ENCODE data around the gene ACTL7B.

ACTL7B gene

DNA sequence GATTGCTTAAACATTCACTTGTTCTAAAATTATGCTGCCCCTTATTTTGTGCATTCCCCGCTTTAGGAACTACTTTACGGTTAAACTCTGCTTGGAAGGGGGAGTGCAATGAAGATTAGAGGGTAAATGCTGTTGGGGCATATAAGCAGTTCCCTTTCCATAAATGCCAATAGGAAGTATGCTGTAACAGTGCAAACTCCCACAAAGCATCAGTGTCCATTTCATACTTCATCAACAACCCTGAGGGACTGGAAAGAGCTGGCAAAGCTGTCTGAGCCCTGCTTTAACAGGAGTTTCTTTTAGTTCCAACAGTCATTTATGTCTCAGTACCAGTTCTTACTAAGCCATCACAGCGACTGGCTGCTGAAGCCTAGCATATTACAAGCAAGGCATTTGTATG, 8.1 kb upstream of the ACTL7B start (continued):
- TF ChIP-seq BCL6B (tag by site-specific recombination; IDR thresholded peaks at IDR 0.05): no peak
- TF ChIP-seq, protein P1, sequence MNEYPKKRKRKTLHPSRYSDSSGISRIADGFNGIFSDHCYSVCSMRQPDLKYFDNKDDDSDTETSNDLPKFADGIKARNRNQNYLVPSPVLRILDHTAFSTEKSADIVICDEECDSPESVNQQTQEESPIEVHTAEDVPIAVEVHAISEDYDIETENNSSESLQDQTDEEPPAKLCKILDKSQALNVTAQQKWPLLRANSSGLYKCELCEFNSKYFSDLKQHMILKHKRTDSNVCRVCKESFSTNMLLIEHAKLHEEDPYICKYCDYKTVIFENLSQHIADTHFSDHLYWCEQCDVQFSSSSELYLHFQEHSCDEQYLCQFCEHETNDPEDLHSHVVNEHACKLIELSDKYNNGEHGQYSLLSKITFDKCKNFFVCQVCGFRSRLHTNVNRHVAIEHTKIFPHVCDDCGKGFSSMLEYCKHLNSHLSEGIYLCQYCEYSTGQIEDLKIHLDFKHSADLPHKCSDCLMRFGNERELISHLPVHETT (tag by site-specific recombination; IDR thresholded peaks at IDR 0.05): no peak
- TF ChIP-seq, protein P2, sequence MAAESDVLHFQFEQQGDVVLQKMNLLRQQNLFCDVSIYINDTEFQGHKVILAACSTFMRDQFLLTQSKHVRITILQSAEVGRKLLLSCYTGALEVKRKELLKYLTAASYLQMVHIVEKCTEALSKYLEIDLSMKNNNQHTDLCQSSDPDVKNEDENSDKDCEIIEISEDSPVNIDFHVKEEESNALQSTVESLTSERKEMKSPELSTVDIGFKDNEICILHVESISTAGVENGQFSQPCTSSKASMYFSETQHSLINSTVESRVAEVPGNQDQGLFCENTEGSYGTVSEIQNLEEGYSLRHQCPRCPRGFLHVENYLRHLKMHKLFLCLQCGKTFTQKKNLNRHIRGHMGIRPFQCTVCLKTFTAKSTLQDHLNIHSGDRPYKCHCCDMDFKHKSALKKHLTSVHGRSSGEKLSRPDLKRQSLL (tag by site-specific recombination; IDR thresholded peaks at IDR 0.05): no peak

- ChIA-PET POLR2A (no interaction called here), CTCF (interaction anchor here (0.7 kb wide), 1 partner anchor 197 kb away, joined by 3 read pairs; no protein-coding TSS in a partner anchor)
- Histone ChIP-seq H3K36me3 (ENCODE audit: control insufficient read depth in 2 of 2, insufficient read depth in 1 of 2, low read length in 2 of 2) (no peaks in the 10 kb centered on the region), H3K9me3 (ENCODE audit: control insufficient read depth, insufficient read depth, low read depth, low read length) (no peaks in the 10 kb centered on the region), H3K27ac (ENCODE audit: extremely low read depth, low read depth, low read length) (no peak within 1 kb of the TSS), H3K4me3 (ENCODE audit: low read depth, low read length) (no peak within 1 kb of the TSS), H3K4me1 (ENCODE audit: control insufficient read depth, insufficient read depth, low read length) (no peaks in the 10 kb centered on the region)
- TF ChIP-seq ZNF23 (tag by site-specific recombination; IDR thresholded peaks at IDR 0.05; ENCODE audit: borderline replicate concordance) (no peak), FEZF1 (tag by site-specific recombination; IDR thresholded peaks at IDR 0.05) (no peak)
- TF ChIP-seq, protein P3, sequence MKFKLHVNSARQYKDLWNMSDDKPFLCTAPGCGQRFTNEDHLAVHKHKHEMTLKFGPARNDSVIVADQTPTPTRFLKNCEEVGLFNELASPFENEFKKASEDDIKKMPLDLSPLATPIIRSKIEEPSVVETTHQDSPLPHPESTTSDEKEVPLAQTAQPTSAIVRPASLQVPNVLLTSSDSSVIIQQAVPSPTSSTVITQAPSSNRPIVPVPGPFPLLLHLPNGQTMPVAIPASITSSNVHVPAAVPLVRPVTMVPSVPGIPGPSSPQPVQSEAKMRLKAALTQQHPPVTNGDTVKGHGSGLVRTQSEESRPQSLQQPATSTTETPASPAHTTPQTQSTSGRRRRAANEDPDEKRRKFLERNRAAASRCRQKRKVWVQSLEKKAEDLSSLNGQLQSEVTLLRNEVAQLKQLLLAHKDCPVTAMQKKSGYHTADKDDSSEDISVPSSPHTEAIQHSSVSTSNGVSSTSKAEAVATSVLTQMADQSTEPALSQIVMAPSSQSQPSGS (tag by site-specific recombination; IDR thresholded peaks at IDR 0.05; ENCODE audit: low read depth): 0 out of 2 replicates have a peak, but pooled peaks have one; percentile 40
- TF ChIP-seq, protein P4, sequence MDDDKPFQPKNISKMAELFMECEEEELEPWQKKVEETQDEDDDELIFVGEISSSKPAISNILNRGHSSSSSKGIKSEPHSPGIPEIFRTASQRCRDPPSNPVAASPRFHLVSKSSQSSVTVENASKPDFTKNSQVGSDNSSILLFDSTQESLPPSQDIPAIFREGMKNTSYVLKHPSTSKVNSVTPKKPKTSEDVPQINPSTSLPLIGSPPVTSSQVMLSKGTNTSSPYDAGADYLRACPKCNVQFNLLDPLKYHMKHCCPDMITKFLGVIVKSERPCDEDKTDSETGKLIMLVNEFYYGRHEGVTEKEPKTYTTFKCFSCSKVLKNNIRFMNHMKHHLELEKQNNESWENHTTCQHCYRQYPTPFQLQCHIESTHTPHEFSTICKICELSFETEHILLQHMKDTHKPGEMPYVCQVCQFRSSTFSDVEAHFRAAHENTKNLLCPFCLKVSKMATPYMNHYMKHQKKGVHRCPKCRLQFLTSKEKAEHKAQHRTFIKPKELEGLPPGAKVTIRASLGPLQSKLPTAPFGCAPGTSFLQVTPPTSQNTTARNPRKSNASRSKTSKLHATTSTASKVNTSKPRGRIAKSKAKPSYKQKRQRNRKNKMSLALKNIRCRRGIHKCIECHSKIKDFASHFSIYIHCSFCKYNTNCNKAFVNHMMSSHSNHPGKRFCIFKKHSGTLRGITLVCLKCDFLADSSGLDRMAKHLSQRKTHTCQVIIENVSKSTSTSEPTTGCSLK (tag by site-specific recombination; IDR thresholded peaks at IDR 0.05): no peak
Observed at GRCh38 chr9:108861997-108862396, 6.2 kb upstream of the ACTL7B start, which contains the start of gene ACTL7A. ACTL7A (plus strand) TSS chr9:108862266; CDS start chr9:108862323, 57 bp downstream.

- Histone ChIP-seq H3K9me3 (ENCODE audit: control insufficient read depth, insufficient read depth, low read depth, low read length) (no peaks in the 10 kb centered on the region), H3K4me1 (ENCODE audit: control insufficient read depth, insufficient read depth, low read length) (no peaks in the 10 kb centered on the region), H3K36me3 (ENCODE audit: control insufficient read depth in 2 of 2, insufficient read depth in 1 of 2, low read length in 2 of 2) (no peaks in the 10 kb centered on the region), H3K27ac (ENCODE audit: extremely low read depth, low read depth, low read length) (no peak overlapping the region), H3K4me3 (ENCODE audit: low read depth, low read length) (no peak overlapping the region)
- ChIA-PET CTCF (interaction anchor here (0.7 to 1.0 kb wide), 2 partner anchors 84 to 198 kb away, joined by 3 to 5 read pairs; no protein-coding TSS in a partner anchor), POLR2A (no interaction called here)
- TF ChIP-seq HOXD13 (CRISPR knock-in tag; IDR thresholded peaks at IDR 0.05; ENCODE audit: borderline replicate concordance) (no peak), ZNF624 (tag by site-specific recombination; IDR thresholded peaks at IDR 0.05) (no peak), ZBTB17 (tag by site-specific recombination; IDR thresholded peaks at IDR 0.05) (no peak), ZNF48 (tag by site-specific recombination; IDR thresholded peaks at IDR 0.05) (no peak), BCL6B (tag by site-specific recombination; IDR thresholded peaks at IDR 0.05) (no peak), ZNF221 (tag by site-specific recombination; IDR thresholded peaks at IDR 0.05; ENCODE audit: borderline replicate concordance) (no peak), ZNF324 (tag by site-specific recombination; IDR thresholded peaks at IDR 0.05) (no peak)
- TF ChIP-seq, protein P5, sequence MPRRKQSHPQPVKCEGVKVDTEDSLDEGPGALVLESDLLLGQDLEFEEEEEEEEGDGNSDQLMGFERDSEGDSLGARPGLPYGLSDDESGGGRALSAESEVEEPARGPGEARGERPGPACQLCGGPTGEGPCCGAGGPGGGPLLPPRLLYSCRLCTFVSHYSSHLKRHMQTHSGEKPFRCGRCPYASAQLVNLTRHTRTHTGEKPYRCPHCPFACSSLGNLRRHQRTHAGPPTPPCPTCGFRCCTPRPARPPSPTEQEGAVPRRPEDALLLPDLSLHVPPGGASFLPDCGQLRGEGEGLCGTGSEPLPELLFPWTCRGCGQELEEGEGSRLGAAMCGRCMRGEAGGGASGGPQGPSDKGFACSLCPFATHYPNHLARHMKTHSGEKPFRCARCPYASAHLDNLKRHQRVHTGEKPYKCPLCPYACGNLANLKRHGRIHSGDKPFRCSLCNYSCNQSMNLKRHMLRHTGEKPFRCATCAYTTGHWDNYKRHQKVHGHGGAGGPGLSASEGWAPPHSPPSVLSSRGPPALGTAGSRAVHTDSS (tag by site-specific recombination; IDR thresholded peaks at IDR 0.05): no peak
- TF ChIP-seq, protein P4 (tag by site-specific recombination; IDR thresholded peaks at IDR 0.05): no peak
Observed at GRCh38 chr9:108861464-108861863, 5.7 kb upstream of the ACTL7B start.
